ENCODE data around the gene CYGB. TPM values are rescaled to one million over a fixed set of nuclear protein-coding genes. Genes with fewer than 3 reads are reported as not detected.

CYGB gene
- total RNA-seq, 1 donor from 2014 or later = 10.0 TPM

- Mint-ChIP-seq H3K4me1 (ENCODE audit: unreplicated experiment) (peaks cover 42% of the 10 kb centered on the region), H3K4me3 (peak overlapping the region; percentile 96), H3K27ac (peak overlapping the region; percentile 98), H3K36me3 (peaks cover 27% of the 10 kb centered on the region), H3K27me3 (no peaks in the 10 kb centered on the region), H3K9me3 (no peaks in the 10 kb centered on the region)
- DNase-seq (ENCODE audit: extremely low spot score, unreplicated experiment) = no peak
- TF ChIP-seq, protein P1, sequence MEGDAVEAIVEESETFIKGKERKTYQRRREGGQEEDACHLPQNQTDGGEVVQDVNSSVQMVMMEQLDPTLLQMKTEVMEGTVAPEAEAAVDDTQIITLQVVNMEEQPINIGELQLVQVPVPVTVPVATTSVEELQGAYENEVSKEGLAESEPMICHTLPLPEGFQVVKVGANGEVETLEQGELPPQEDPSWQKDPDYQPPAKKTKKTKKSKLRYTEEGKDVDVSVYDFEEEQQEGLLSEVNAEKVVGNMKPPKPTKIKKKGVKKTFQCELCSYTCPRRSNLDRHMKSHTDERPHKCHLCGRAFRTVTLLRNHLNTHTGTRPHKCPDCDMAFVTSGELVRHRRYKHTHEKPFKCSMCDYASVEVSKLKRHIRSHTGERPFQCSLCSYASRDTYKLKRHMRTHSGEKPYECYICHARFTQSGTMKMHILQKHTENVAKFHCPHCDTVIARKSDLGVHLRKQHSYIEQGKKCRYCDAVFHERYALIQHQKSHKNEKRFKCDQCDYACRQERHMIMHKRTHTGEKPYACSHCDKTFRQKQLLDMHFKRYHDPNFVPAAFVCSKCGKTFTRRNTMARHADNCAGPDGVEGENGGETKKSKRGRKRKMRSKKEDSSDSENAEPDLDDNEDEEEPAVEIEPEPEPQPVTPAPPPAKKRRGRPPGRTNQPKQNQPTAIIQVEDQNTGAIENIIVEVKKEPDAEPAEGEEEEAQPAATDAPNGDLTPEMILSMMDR (conservative IDR thresholded peaks at IDR 0.05) = peak; percentile 69
These were observed 20.9 kb upstream of the CYGB start for GRCh38 chr17:76558198-76559095.

- Mint-ChIP-seq H3K27ac (peak overlapping the region; percentile 98), H3K9me3 (no peaks in the 10 kb centered on the region), H3K4me1 (ENCODE audit: unreplicated experiment) (peaks cover 38% of the 10 kb centered on the region), H3K27me3 (no peaks in the 10 kb centered on the region), H3K36me3 (peaks cover 23% of the 10 kb centered on the region), H3K4me3 (peak overlapping the region; percentile 96)
- TF ChIP-seq, protein P1 (conservative IDR thresholded peaks at IDR 0.05) = peak; percentile 86
- DNase-seq (ENCODE audit: extremely low spot score, unreplicated experiment) = peak; percentile 97
These were observed 20.1 kb upstream of the CYGB start for GRCh38 chr17:76557368-76558197.

- H3K27me3 Mint-ChIP-seq = no peaks in the 10 kb centered on the region
- H3K36me3 Mint-ChIP-seq = peaks cover 22% of the 10 kb centered on the region
- peak overlapping the region; percentile 96 for H3K4me3 Mint-ChIP-seq
- TF ChIP-seq, protein P1 (conservative IDR thresholded peaks at IDR 0.05) = no peak
- peaks cover 37% of the 10 kb centered on the region for H3K4me1 Mint-ChIP-seq (ENCODE audit: unreplicated experiment)
- no peaks in the 10 kb centered on the region for H3K9me3 Mint-ChIP-seq
- H3K27ac Mint-ChIP-seq = peak overlapping the region; percentile 98
- DNase-seq (ENCODE audit: extremely low spot score, unreplicated experiment) = no peak
These were observed 19.4 kb upstream of the CYGB start for GRCh38 chr17:76556765-76557367.

- DNase-seq (ENCODE audit: extremely low spot score, unreplicated experiment) = no peak
- TF ChIP-seq, protein P1 (conservative IDR thresholded peaks at IDR 0.05) = no peak
- Mint-ChIP-seq H3K9me3 (no peaks in the 10 kb centered on the region), H3K4me1 (ENCODE audit: unreplicated experiment) (peaks cover 25% of the 10 kb centered on the region), H3K36me3 (peaks cover 14% of the 10 kb centered on the region), H3K27me3 (no peaks in the 10 kb centered on the region), H3K4me3 (no peak overlapping the region), H3K27ac (no peak overlapping the region)
These were observed 16.6 kb upstream of the CYGB start for GRCh38 chr17:76554131-76554530.

- H3K9me3 Mint-ChIP-seq = no peaks in the 10 kb centered on the region
- H3K27ac Mint-ChIP-seq = no peak overlapping the region
- H3K4me3 Mint-ChIP-seq = no peak overlapping the region
- peaks cover 7% of the 10 kb centered on the region for H3K36me3 Mint-ChIP-seq
- no peak for DNase-seq (ENCODE audit: extremely low spot score, unreplicated experiment)
- peaks cover 18% of the 10 kb centered on the region for H3K4me1 Mint-ChIP-seq (ENCODE audit: unreplicated experiment)
- TF ChIP-seq, protein P1 (conservative IDR thresholded peaks at IDR 0.05) = no peak
- H3K27me3 Mint-ChIP-seq = no peaks in the 10 kb centered on the region
These were observed 15.8 kb upstream of the CYGB start for GRCh38 chr17:76553178-76553908.

Measured in type B pancreatic cell (in vitro differentiated cells).